ENCODE data around the gene B3GNT8.
"Not testable (repeated sequence)": the region's sequence is repeated elsewhere in the genome, so short reads cannot be mapped to it uniquely, and the experiment has no call there.

The B3GNT8 gene

GRCh38 chr19:41384351-41384750 lies 42.8 kb downstream of the B3GNT8 start:
- DNase-seq = no peak

- not testable (repeated sequence) for DNase-seq
Observed at GRCh38 chr19:41381536-41381935, 45.6 kb downstream of the B3GNT8 start.

GRCh38 chr19:41377977-41378709 lies 49.0 kb downstream of the B3GNT8 start:
- DNase-seq = peak; percentile 27 to 80

- DNase-seq = no peak
Observed at GRCh38 chr19:41376998-41377365, 50.2 kb downstream of the B3GNT8 start.

- no peak for DNase-seq
Observed at GRCh38 chr19:41376241-41376997, 50.8 kb downstream of the B3GNT8 start, which contains the start of gene TMEM91. TMEM91 (plus strand) TSS chr19:41376533; CDS start chr19:41378310, 1,777 bp downstream.
